Stomach (tissue), 9 donors: ENCODE results near the gene FRMPD2. TPM values are rescaled to one million over a fixed set of nuclear protein-coding genes. Genes with fewer than 3 reads are reported as not detected.

Experiments used
- DNase-seq, 2 donors: peaks; one replicate each; pipeline versions ENCODE4 v3.0.0 to v3.0.0-alpha.2; 2013 to 2019
- H3K27ac ChIP-seq, 5 donors: fragments of 200-600 bp in 4 of 5; sonication (generic) in 4 of 5; one replicate each; pipeline ENCODE4 v1.5.1; 2013 to 2019; ENCODE audit warnings: mild to moderate bottlenecking in 1 of 5, moderate library complexity in 1 of 5
- H3K27me3 ChIP-seq, 3 donors: fragments of 200-600 bp; sonication (generic); one replicate each; pipeline ENCODE4 v1.5.1; 2017 to 2019; ENCODE audit warnings: mixed run types in 1 of 3
- H3K36me3 ChIP-seq, 4 donors: fragments of 200-600 bp; sonication (generic); 1 replicate in 3 of 4; 2 replicates in 1 of 4; pipeline ENCODE4 v1.5.1; 2016 to 2019
- H3K4me1 ChIP-seq, 4 donors: fragments of 200-600 bp; sonication (generic); one replicate each; pipeline ENCODE4 v1.5.1; 2016 to 2019
- H3K4me3 ChIP-seq, 4 donors: fragments of 200-600 bp; sonication (generic) in 3 of 4; one replicate each; pipeline ENCODE4 v1.5.1; 2016 to 2019; ENCODE audit warnings: mild to moderate bottlenecking in 1 of 4
- H3K9me3 ChIP-seq, 4 donors: fragments of 200-600 bp; sonication (generic); one replicate each; pipeline ENCODE4 v1.5.1; 2016 to 2019
- EP300 ChIP-seq: sonication (generic); formaldehyde crosslinking; IDR thresholded peaks from one replicate; pipeline ENCODE4 v1.6.1; 2017; ENCODE audit warnings: antibody characterized with exemption
- POLR2A ChIP-seq, 4 donors: fragments of 450-650 bp; IDR thresholded peaks; one replicate each; pipeline ENCODE4 v1.6.1; 2016; ENCODE audit warnings: antibody characterized with exemption in 4 of 4, control low read depth in 2 of 4, mild to moderate bottlenecking in 1 of 4, moderate library complexity in 1 of 4
- POLR2AphosphoS5 ChIP-seq, 3 donors: sonication (generic); formaldehyde crosslinking; IDR thresholded peaks; one replicate each; pipeline ENCODE4 v1.6.1; 2016; ENCODE audit warnings: antibody characterized with exemption in 3 of 3
- WGBS, 5 donors: extraction: QIAGEN DNeasy Blood & Tissue Kit in 3 of 5; methylation state at CpG; one replicate each; pipeline versions ENCODE4 v1.1.5 to v1.1.7; 2013 to 2018; 5-methylcytosine and 5-hydroxymethylcytosine counted together
- intact Hi-C: fragments of 100-400 bp; cut with DNase I; formaldehyde crosslinking; loops from one replicate; pipeline ENCODE4 v1.15.1; 2023; ENCODE audit warnings: low total_unique reads
- polyA plus RNA-seq, 3 donors: library from polyadenylated mRNA; stranded (reverse); fragments of 200-250 nt; gene quantifications; one replicate each; pipeline ENCODE4 v1.2.3, GENCODE V29; 2013
- total RNA-seq, 5 donors: library from RNA; depleted of rRNA; stranded (reverse); fragments of >200 nt; gene quantifications; one replicate each; pipeline versions ENCODE4 v1.1.0 to v1.2.3, GENCODE V29; 2014 to 2016
- TF ChIP-seq, protein P1 (sequence below), 7 experiments: fragments of 450-650 bp in 4 of 7; fragments of 200-600 bp in 3 of 7; sonication (generic) in 3 of 7; IDR thresholded peaks; one replicate each; pipeline ENCODE4 v1.5.1; 2016 to 2019; ENCODE audit warnings: antibody characterized with exemption in 7 of 7, control low read depth in 2 of 7, mild to moderate bottlenecking in 1 of 7
- donor health status: healthy with polysubstance abuse.
- donor health status: Bipolar disorder and iron deficiency.
- donor health status: healthy.

FRMPD2 gene
- total and polyA plus RNA-seq, 8 donors: under 0.01 to 0.15 (median 0.03) TPM; not detected in 4

DNA sequence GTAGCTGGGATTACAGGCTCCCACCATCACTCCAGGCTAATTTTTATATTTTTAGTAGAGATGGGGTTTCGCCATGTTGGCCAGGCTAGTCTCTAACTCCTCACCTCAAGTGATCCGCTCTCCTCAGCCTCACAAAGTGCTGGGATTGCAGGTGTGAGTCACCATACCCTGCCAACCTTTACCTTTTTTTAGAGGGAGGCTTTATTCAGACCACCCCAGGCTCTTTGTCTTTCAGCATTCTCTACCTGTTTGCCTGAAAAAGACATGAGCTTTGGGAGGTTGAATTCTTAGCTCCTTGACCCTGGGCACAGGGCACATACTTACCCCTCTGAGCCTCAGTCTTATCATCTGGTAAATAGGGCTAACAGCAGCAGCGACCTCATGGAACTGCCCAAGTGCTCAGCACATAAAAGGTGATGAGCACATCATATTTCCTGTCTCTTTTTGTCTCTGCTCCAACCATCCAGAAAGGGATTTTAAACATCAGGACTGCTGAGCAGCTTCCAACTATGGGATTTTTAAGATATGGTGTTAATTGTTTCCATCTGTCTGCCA, 17.0 kb downstream of the FRMPD2 start:
- TF ChIP-seq EP300 (no peak), POLR2AphosphoS5 (IDR thresholded peaks at IDR 0.05) (no peak), POLR2A (IDR thresholded peaks at IDR 0.05) (no peak)
- TF ChIP-seq, protein P1, sequence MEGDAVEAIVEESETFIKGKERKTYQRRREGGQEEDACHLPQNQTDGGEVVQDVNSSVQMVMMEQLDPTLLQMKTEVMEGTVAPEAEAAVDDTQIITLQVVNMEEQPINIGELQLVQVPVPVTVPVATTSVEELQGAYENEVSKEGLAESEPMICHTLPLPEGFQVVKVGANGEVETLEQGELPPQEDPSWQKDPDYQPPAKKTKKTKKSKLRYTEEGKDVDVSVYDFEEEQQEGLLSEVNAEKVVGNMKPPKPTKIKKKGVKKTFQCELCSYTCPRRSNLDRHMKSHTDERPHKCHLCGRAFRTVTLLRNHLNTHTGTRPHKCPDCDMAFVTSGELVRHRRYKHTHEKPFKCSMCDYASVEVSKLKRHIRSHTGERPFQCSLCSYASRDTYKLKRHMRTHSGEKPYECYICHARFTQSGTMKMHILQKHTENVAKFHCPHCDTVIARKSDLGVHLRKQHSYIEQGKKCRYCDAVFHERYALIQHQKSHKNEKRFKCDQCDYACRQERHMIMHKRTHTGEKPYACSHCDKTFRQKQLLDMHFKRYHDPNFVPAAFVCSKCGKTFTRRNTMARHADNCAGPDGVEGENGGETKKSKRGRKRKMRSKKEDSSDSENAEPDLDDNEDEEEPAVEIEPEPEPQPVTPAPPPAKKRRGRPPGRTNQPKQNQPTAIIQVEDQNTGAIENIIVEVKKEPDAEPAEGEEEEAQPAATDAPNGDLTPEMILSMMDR (IDR thresholded peaks at IDR 0.05): no peak
- H3K4me3 ChIP-seq: no peak overlapping the region
- WGBS, 5 donors: 82 to 93% (median 87%) methylated on average over 3 of the region's 3 CpGs
- no peaks in the 10 kb centered on the region for H3K9me3 ChIP-seq
- no peak for DNase-seq
- no peak overlapping the region for H3K27ac ChIP-seq
- intact Hi-C loops: no loop called here
- H3K4me1 ChIP-seq: no peaks in the 10 kb centered on the region
- no peaks in the 10 kb centered on the region for H3K27me3 ChIP-seq
- H3K36me3 ChIP-seq: no peaks in the 10 kb centered on the region

DNA sequence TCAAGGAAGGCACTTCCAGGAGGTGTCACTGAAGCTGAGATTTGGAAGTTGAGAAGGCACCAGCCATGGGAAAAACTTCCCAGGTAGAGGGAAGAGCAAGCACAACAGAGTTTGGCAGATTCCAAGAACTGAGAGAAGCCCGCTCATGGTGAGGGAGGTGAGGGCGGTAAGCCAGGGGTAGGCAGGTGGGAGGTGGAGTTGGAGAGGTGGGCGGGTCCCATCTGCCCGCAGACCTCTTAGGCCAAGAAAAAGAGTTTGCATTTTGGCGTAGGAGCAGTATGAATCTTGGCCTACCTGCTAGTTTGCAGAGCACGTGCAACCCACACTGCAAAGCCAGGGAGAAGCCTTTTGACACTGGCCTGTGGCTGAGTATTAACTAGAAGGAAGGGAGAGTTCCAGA, 18.8 kb downstream of the FRMPD2 start:
- WGBS, 5 donors: 64 to 80% (median 72%) methylated on average over 6 of the region's 6 CpGs
- DNase-seq: no peak
- Histone ChIP-seq H3K27ac (no peak overlapping the region), H3K9me3 (no peaks in the 10 kb centered on the region), H3K4me3 (no peak overlapping the region), H3K4me1 (peaks cover 3 to 12% (median 8%) of the 10 kb centered on the region in 4 donors), H3K36me3 (no peaks in the 10 kb centered on the region), H3K27me3 (no peaks in the 10 kb centered on the region)
- intact Hi-C loops: no loop called here
- TF ChIP-seq POLR2AphosphoS5 (IDR thresholded peaks at IDR 0.05): no peak
- TF ChIP-seq EP300: no peak
- no peak for TF ChIP-seq POLR2A (IDR thresholded peaks at IDR 0.05)
- TF ChIP-seq, protein P1 (IDR thresholded peaks at IDR 0.05): no peak

DNA sequence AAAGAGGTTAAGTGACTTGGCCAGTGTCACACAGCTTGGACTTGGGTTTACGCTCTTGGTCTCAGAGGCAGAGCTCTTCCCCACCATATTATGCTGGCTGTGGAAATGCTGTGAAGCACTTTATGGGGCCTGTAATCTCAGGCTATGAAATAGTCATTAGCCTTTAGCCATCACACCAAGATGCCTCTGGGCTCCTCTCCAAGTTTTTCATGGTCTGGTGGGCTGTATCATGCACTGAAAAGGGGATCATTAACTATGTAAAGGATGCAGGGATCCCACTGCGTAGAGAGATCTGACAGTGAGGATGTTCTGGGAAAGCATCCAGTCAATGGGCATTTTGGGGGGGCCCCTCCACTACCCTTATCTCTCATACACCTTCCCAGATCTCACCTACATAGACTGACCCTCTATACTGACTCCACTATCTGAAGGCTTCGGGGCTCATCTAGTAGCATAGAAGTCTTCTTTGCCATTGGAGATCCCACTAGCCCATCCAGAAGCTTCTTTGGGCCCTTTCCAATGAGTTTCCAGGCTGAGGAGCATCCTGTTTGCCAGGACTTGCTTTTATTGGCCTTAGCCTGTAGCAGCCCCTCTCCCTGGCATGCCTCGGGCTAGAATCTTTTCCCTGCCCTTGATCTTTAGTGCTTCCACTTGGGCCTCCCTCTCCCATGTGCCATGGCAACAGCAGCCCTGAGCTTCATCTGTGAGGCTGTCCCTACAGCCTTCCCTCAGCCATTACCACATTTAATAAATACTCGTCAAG, 19.6 kb downstream of the FRMPD2 start:
- no peaks in the 10 kb centered on the region for H3K36me3 ChIP-seq
- 89 to 97% (median 93%) methylated on average over 5 of the region's 5 CpGs for WGBS, 5 donors
- H3K27me3 ChIP-seq: no peaks in the 10 kb centered on the region
- no peak for TF ChIP-seq POLR2AphosphoS5 (IDR thresholded peaks at IDR 0.05)
- TF ChIP-seq, protein P1 (IDR thresholded peaks at IDR 0.05): no peak
- no peak for TF ChIP-seq EP300
- TF ChIP-seq POLR2A (IDR thresholded peaks at IDR 0.05): no peak
- no peak overlapping the region for H3K4me3 ChIP-seq
- H3K4me1 ChIP-seq: peaks cover 3 to 12% (median 8%) of the 10 kb centered on the region in 4 donors
- H3K27ac ChIP-seq: no peak overlapping the region
- intact Hi-C loops: no loop called here
- H3K9me3 ChIP-seq: no peaks in the 10 kb centered on the region
- DNase-seq: no peak

DNA sequence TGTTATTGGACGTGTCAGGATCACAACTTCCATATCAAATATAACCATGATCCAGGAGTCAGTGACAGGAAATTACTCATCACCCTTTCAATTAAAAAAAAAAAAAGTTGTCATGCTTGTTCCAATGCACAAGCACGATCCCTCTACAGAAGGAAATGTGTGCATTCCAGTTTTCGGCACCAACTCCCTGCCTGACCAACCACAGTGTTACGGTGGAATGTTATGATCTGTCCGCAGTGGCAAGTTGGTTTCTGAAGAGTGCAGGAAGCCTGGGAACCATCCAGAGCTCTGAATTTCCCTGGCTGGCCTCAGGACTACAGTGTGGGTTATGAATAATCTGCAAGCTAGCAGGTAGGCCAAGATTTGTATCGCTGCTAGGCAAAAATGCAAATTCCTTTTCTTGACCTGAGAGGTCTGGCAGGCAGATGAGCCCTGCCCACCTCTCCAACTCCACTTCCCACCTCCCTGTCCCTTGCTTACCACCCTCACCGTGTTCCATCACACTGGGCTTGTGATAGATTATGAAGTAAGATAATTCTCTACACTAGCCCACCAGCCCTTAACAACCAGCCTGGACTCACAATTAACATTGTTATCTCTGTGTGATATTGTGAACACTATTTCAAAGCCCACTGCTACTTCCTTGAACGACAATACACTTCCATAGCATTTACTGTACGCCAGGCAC, 20.4 kb downstream of the FRMPD2 start:
- Histone ChIP-seq H3K4me3 (no peak overlapping the region), H3K36me3 (no peaks in the 10 kb centered on the region), H3K27ac (no peak overlapping the region), H3K27me3 (no peaks in the 10 kb centered on the region), H3K9me3 (no peaks in the 10 kb centered on the region), H3K4me1 (peaks cover 3 to 12% (median 8%) of the 10 kb centered on the region in 4 donors)
- no peak for TF ChIP-seq POLR2AphosphoS5 (IDR thresholded peaks at IDR 0.05)
- no peak for TF ChIP-seq EP300
- TF ChIP-seq POLR2A (IDR thresholded peaks at IDR 0.05): no peak
- TF ChIP-seq, protein P1 (IDR thresholded peaks at IDR 0.05): no peak
- intact Hi-C loops: no loop called here
- DNase-seq: no peak
- WGBS, 5 donors: 78 to 89% (median 81%) methylated on average over 9 of the region's 9 CpGs
